ENCODE measurements around the gene REPS1. TPM values are rescaled to one million over a fixed set of nuclear protein-coding genes. Genes with fewer than 3 reads are reported as not detected.
"Not testable (repeated sequence)": the region's sequence is repeated elsewhere in the genome, so short reads cannot be mapped to it uniquely, and the experiment has no call there.

The REPS1 gene
- total RNA-seq, 3 donors from 2014 or later (not counting 1 experiment from before 2014, with no cell fraction given), result 59.9 to 80.4 (median 66.4) TPM

- 95% methylated on average over 4 of the region's 5 CpGs for WGBS (ENCODE audit: insufficient coverage)
- H3K27me3 ChIP-seq (ENCODE audit: control insufficient read depth, insufficient read depth, low read length), result no peaks in the 10 kb centered on the region
- intact Hi-C loops (cut with micrococcal nuclease), result no loop called here
- H3K36me3 ChIP-seq (ENCODE audit: control insufficient read depth, insufficient read depth, low read length), result no peaks in the 10 kb centered on the region
- Mint-ChIP-seq H3K4me3 (no peak overlapping the region), H3K9me3 (no peaks in the 10 kb centered on the region), H3K4me1 (peaks cover 0 to 4% of the 10 kb centered on the region in 2 donors), H3K27me3 (ENCODE audit: low read depth in 2 of 2) (peaks cover 0 to 8% of the 10 kb centered on the region in 2 donors), H3K27ac (no peak overlapping the region), H3K36me3 (no peaks in the 10 kb centered on the region)
- no peak overlapping the region for H3K27ac ChIP-seq (ENCODE audit: low read length)
- H3K4me1 ChIP-seq (ENCODE audit: control insufficient read depth, insufficient read depth, low read length), result no peaks in the 10 kb centered on the region
- TF ChIP-seq, protein P1, sequence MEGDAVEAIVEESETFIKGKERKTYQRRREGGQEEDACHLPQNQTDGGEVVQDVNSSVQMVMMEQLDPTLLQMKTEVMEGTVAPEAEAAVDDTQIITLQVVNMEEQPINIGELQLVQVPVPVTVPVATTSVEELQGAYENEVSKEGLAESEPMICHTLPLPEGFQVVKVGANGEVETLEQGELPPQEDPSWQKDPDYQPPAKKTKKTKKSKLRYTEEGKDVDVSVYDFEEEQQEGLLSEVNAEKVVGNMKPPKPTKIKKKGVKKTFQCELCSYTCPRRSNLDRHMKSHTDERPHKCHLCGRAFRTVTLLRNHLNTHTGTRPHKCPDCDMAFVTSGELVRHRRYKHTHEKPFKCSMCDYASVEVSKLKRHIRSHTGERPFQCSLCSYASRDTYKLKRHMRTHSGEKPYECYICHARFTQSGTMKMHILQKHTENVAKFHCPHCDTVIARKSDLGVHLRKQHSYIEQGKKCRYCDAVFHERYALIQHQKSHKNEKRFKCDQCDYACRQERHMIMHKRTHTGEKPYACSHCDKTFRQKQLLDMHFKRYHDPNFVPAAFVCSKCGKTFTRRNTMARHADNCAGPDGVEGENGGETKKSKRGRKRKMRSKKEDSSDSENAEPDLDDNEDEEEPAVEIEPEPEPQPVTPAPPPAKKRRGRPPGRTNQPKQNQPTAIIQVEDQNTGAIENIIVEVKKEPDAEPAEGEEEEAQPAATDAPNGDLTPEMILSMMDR (IDR thresholded peaks at IDR 0.05), result no peak
- no peak overlapping the region for H3K4me3 ChIP-seq (ENCODE audit: low read length)
- DNase-seq (no peak), ATAC-seq (no peak)
- no peaks in the 10 kb centered on the region for H3K9me3 ChIP-seq (ENCODE audit: control insufficient read depth, insufficient read depth, low read length)
Observed at GRCh38 chr6:138997136-138997535, 9.1 kb upstream of the REPS1 start.

DNA sequence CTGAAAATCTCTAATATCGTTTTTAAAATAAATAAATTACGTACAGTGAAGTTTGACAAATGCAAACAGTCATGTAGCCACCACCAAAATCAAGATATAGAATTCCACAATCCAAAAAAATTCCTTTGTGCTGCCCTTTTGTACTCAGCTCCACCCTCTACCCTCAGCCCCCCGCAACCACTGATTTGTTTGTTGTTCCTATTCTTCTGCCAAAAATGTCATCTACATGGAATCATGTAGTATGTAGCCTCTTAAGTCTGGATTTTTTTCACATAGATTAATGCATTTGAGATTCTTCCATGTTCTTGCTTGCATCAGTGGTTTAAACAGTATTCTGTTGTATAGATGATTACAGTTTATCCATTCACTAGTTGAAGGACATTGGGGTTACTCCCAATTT, 8.5 kb upstream of the REPS1 start:
- no peak overlapping the region for H3K4me3 ChIP-seq (ENCODE audit: low read length)
- TF ChIP-seq, protein P1 (IDR thresholded peaks at IDR 0.05), result no peak
- no peaks in the 10 kb centered on the region for H3K36me3 ChIP-seq (ENCODE audit: control insufficient read depth, insufficient read depth, low read length)
- ATAC-seq (no peak), DNase-seq (no peak)
- no peaks in the 10 kb centered on the region for H3K27me3 ChIP-seq (ENCODE audit: control insufficient read depth, insufficient read depth, low read length)
- Mint-ChIP-seq H3K9me3 (no peaks in the 10 kb centered on the region), H3K36me3 (no peaks in the 10 kb centered on the region), H3K4me1 (peaks cover 0 to 4% of the 10 kb centered on the region in 2 donors), H3K27me3 (ENCODE audit: low read depth in 2 of 2) (peaks cover 0 to 8% of the 10 kb centered on the region in 2 donors), H3K4me3 (no peak overlapping the region), H3K27ac (no peak overlapping the region)
- 95% methylated on average over 3 of the region's 3 CpGs for WGBS (ENCODE audit: insufficient coverage)
- H3K27ac ChIP-seq (ENCODE audit: low read length), result no peak overlapping the region
- H3K4me1 ChIP-seq (ENCODE audit: control insufficient read depth, insufficient read depth, low read length), result no peaks in the 10 kb centered on the region
- H3K9me3 ChIP-seq (ENCODE audit: control insufficient read depth, insufficient read depth, low read length), result no peaks in the 10 kb centered on the region
- intact Hi-C loops (cut with micrococcal nuclease), result no loop called here

GRCh38 chr6:138993410-138993809, 5.4 kb upstream of the REPS1 start:
- H3K4me1 Mint-ChIP-seq; DNase-seq; H3K27ac ChIP-seq (ENCODE audit: low read length); intact Hi-C loops (cut with micrococcal nuclease); H3K4me3 Mint-ChIP-seq; H3K9me3 Mint-ChIP-seq; ATAC-seq; H3K27me3 ChIP-seq (ENCODE audit: control insufficient read depth, insufficient read depth, low read length); H3K27me3 Mint-ChIP-seq (ENCODE audit: low read depth in 2 of 2); H3K36me3 ChIP-seq (ENCODE audit: control insufficient read depth, insufficient read depth, low read length); H3K27ac Mint-ChIP-seq; H3K4me3 ChIP-seq (ENCODE audit: low read length); H3K4me1 ChIP-seq (ENCODE audit: control insufficient read depth, insufficient read depth, low read length); H3K36me3 Mint-ChIP-seq; H3K9me3 ChIP-seq (ENCODE audit: control insufficient read depth, insufficient read depth, low read length): not testable (repeated sequence)
- WGBS (ENCODE audit: insufficient coverage), result 92% methylated on average over 1 of the region's 1 CpG

DNA sequence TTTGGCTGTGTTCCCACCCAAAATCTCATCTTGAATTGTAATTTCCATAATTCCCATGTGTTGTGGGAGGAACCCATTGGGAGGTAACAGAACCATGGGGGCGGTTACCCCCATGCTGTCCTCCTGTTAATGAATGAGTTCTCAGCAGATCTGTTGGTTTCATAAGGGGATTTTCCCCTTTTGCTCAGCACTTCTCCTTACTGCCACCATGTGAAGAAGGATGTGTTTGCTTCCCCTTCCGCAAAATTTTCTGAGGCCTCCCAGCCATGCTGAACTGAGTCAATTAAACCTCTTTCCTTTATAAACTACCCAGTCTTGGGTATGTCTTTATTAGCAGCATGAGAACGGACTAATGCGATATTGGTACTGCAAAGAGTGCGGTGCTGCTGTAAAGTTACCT, 4.9 kb upstream of the REPS1 start:
- H3K36me3 Mint-ChIP-seq; H3K27ac Mint-ChIP-seq; H3K27me3 Mint-ChIP-seq (ENCODE audit: low read depth in 2 of 2); intact Hi-C loops (cut with micrococcal nuclease); H3K4me3 Mint-ChIP-seq; H3K27ac ChIP-seq (ENCODE audit: low read length); H3K4me1 ChIP-seq (ENCODE audit: control insufficient read depth, insufficient read depth, low read length); H3K4me1 Mint-ChIP-seq; H3K9me3 Mint-ChIP-seq; DNase-seq; H3K36me3 ChIP-seq (ENCODE audit: control insufficient read depth, insufficient read depth, low read length); H3K27me3 ChIP-seq (ENCODE audit: control insufficient read depth, insufficient read depth, low read length); ATAC-seq; H3K9me3 ChIP-seq (ENCODE audit: control insufficient read depth, insufficient read depth, low read length); H3K4me3 ChIP-seq (ENCODE audit: low read length): not testable (repeated sequence)
- 93% methylated on average over 4 of the region's 5 CpGs for WGBS (ENCODE audit: insufficient coverage)

- H3K36me3 Mint-ChIP-seq, result no peaks in the 10 kb centered on the region
- WGBS (ENCODE audit: insufficient coverage), result 66% methylated on average over 5 of the region's 5 CpGs
- TF ChIP-seq, protein P1 (IDR thresholded peaks at IDR 0.05), result no peak
- DNase-seq, result no peak
- peaks cover 0 to 5% of the 10 kb centered on the region in 2 donors for H3K27me3 Mint-ChIP-seq (ENCODE audit: low read depth in 2 of 2)
- ATAC-seq, result no peak
- Histone ChIP-seq H3K9me3 (ENCODE audit: control insufficient read depth, insufficient read depth, low read length) (no peaks in the 10 kb centered on the region), H3K27me3 (ENCODE audit: control insufficient read depth, insufficient read depth, low read length) (no peaks in the 10 kb centered on the region), H3K27ac (ENCODE audit: low read length) (no peak overlapping the region), H3K36me3 (ENCODE audit: control insufficient read depth, insufficient read depth, low read length) (no peaks in the 10 kb centered on the region), H3K4me3 (ENCODE audit: low read length) (no peak overlapping the region), H3K4me1 (ENCODE audit: control insufficient read depth, insufficient read depth, low read length) (peaks cover 8% of the 10 kb centered on the region)
- no peaks in the 10 kb centered on the region for H3K4me1 Mint-ChIP-seq
- no peak overlapping the region for H3K27ac Mint-ChIP-seq
- H3K9me3 Mint-ChIP-seq, result no peaks in the 10 kb centered on the region
- no peak overlapping the region for H3K4me3 Mint-ChIP-seq
- intact Hi-C loops (cut with micrococcal nuclease), result no loop called here
Observed at GRCh38 chr6:138991206-138991605, 3.2 kb upstream of the REPS1 start.

Measured in natural killer cell (primary cell).